ENCODE measurements around the gene CREB5.

GRCh38 chr7:28687537-28687936 is 275.2 kb downstream of the CREB5 start:
- no peak for TF ChIP-seq CTCF (IDR thresholded peaks at IDR 0.05)
- TF ChIP-seq POLR2A (IDR thresholded peaks at IDR 0.05) = no peak
